GM12878 (cell line): ENCODE data around the gene MYO10. TPM values are rescaled to one million over a fixed set of nuclear protein-coding genes. Genes with fewer than 3 reads are reported as not detected.

Experiments
- ATAC-seq: fragments of 200-7000 bp; cut with Tn5 transposase; 3 replicates; pipeline ENCODE4 v1.9.1; 2020; ENCODE audit warnings: mild to moderate bottlenecking, moderate library complexity
- BruUV-seq: library from RNA; stranded (reverse); fragments of 400-500 nt; replicated peaks from 2 replicates; lab custom pipeline; 2021; lab: Mats Ljungman, UMichigan
- CTCF ChIA-PET: fragments of 300-600 bp; sonication (Branson Sonifier 250); formaldehyde crosslinking; extraction: SDS; loops from one replicate; lab custom pipeline; 2021; ENCODE audit warnings: inconsistent platforms; lab: Yijun Ruan, JAX
- POLR2A ChIA-PET: fragments of 350-600 bp; formaldehyde crosslinking; extraction: SDS; loops from one replicate; lab custom pipeline; 2021; ENCODE audit warnings: inconsistent platforms; lab: Charles Lee
- RAD21 ChIA-PET: fragments of 300-600 bp; sonication (Branson Sonifier 250); formaldehyde crosslinking; loops from one replicate; lab custom pipeline; 2023; ENCODE audit warnings: antibody characterized with exemption; ENCODE audit not compliant: unreplicated experiment; lab: Charles Lee
- SMC1A ChIA-PET: fragments of 300-600 bp; sonication (Branson Sonifier 250); formaldehyde crosslinking; loops from one replicate; lab custom pipeline; 2023; ENCODE audit not compliant: unreplicated experiment, uncharacterized antibody; lab: Charles Lee
- DNase-seq: peaks from one replicate; pipeline ENCODE4 v3.0.0-alpha.2; 2011; ENCODE audit warnings: low read depth, low spot score
- FAIRE-seq: peaks from 3 replicates; lab custom pipeline; 2011; peaks lifted over from hg19 to GRCh38; lab: Jason Lieb, UNC
- H2AFZ ChIP-seq: 2 replicates; pipeline ENCODE4 v1.6.0; 2011; ENCODE audit warnings: low read depth, low read length, control low read depth; ENCODE audit not compliant: control insufficient read depth
- H3K27ac ChIP-seq: 2 replicates; pipeline ENCODE4 v1.5.1; 2011; ENCODE audit warnings: control low read depth; ENCODE audit not compliant: control insufficient read depth, insufficient read depth
- H3K27me3 ChIP-seq, 2 experiments: replicated peaks in 1 of 2; 2 replicates each; pipeline versions ENCODE4 v1.6.0 to v1.6.1; 2011; ENCODE audit warnings: low read length in 1 of 2; ENCODE audit not compliant: control insufficient read depth in 2 of 2, insufficient read depth in 2 of 2
- H3K36me3 ChIP-seq, 2 experiments: 2 replicates each; pipeline ENCODE4 v1.5.1; 2011; ENCODE audit warnings: low read length in 1 of 2; ENCODE audit not compliant: control insufficient read depth in 2 of 2, insufficient read depth in 2 of 2
- H3K4me1 ChIP-seq: 2 replicates; pipeline ENCODE4 v1.6.1; 2011; ENCODE audit warnings: mild to moderate bottlenecking, low read length, moderate library complexity, mixed read lengths; ENCODE audit not compliant: control insufficient read depth, insufficient read depth
- H3K4me2 ChIP-seq: 2 replicates; pipeline ENCODE4 v1.6.0; 2011; ENCODE audit warnings: control low read depth; ENCODE audit not compliant: control insufficient read depth, insufficient read depth
- H3K4me3 ChIP-seq: fragments of 200-600 bp; sonication (generic); 2 replicates; pipeline ENCODE4 v1.5.1; 2016
- H3K79me2 ChIP-seq: 2 replicates; pipeline ENCODE4 v1.6.0; 2011; ENCODE audit warnings: low read length; ENCODE audit not compliant: control insufficient read depth, insufficient read depth
- H3K9ac ChIP-seq: 2 replicates; pipeline ENCODE4 v1.8.0; 2011; ENCODE audit warnings: low read length, control low read depth, mixed read lengths; ENCODE audit not compliant: control insufficient read depth, insufficient read depth
- H3K9me3 ChIP-seq: replicated peaks from 3 replicates; pipeline ENCODE4 v1.5.1; 2011; ENCODE audit warnings: mild to moderate bottlenecking, low read length; ENCODE audit not compliant: control insufficient read depth, insufficient read depth
- H4K20me1 ChIP-seq: 2 replicates; pipeline ENCODE4 v1.6.0; 2011; ENCODE audit not compliant: control insufficient read depth, insufficient read depth
- BCL11A ChIP-seq: IDR thresholded peaks from 2 replicates; pipeline ENCODE4 v1.6.1; 2011; ENCODE audit warnings: low read depth, low read length
- CREB1 ChIP-seq: IDR thresholded peaks from 2 replicates; pipeline ENCODE4 v1.6.1; 2012; ENCODE audit warnings: low read depth, mild to moderate bottlenecking, inconsistent platforms
- FOXK2 ChIP-seq: fragments of 450-650 bp; IDR thresholded peaks from 2 replicates; pipeline ENCODE4 v1.6.1; 2017; ENCODE audit warnings: mild to moderate bottlenecking, moderate library complexity
- IRF5 ChIP-seq: fragments of 450-650 bp; IDR thresholded peaks from 2 replicates; pipeline ENCODE4 v1.6.1; 2017; ENCODE audit warnings: borderline replicate concordance
- JUND ChIP-seq: IDR thresholded peaks from 2 replicates; pipeline ENCODE4 v1.6.1; 2012; ENCODE audit warnings: low read depth, mild to moderate bottlenecking, low read length, improper control_type of control experiment, moderate library complexity
- MLLT1 ChIP-seq: fragments of 450-650 bp; IDR thresholded peaks from 2 replicates; pipeline ENCODE4 v1.6.1; 2016; ENCODE audit warnings: mild to moderate bottlenecking
- MYB ChIP-seq: fragments of 150-350 bp; IDR thresholded peaks from 2 replicates; pipeline ENCODE4 v1.6.1; 2014; ENCODE audit warnings: mild to moderate bottlenecking, low read depth, low read length, borderline replicate concordance
- PKNOX1 ChIP-seq: fragments of 450-650 bp; IDR thresholded peaks from 2 replicates; pipeline ENCODE4 v1.6.1; 2016; ENCODE audit warnings: mild to moderate bottlenecking
- POLR2AphosphoS5 ChIP-seq: IDR thresholded peaks from 2 replicates; pipeline ENCODE4 v1.6.1; 2011; ENCODE audit warnings: mild to moderate bottlenecking, low read length, inconsistent platforms
- PRDM15 ChIP-seq: fragments of 450-650 bp; formaldehyde crosslinking; IDR thresholded peaks from 2 replicates; pipeline ENCODE4 v1.4.0; 2020; ENCODE audit warnings: mild to moderate bottlenecking, moderate library complexity
- RAD51 ChIP-seq: fragments of 450-650 bp; IDR thresholded peaks from 2 replicates; pipeline ENCODE4 v1.6.1; 2016; ENCODE audit warnings: moderate library complexity, mild to moderate bottlenecking, inconsistent platforms
- SUZ12 ChIP-seq: fragments of 200-600 bp; sonication (generic); IDR thresholded peaks from one replicate; pipeline ENCODE4 v1.6.1; 2018; ENCODE audit warnings: antibody characterized with exemption, mild to moderate bottlenecking; ENCODE audit not compliant: unreplicated experiment
- TARDBP ChIP-seq: IDR thresholded peaks from 2 replicates; pipeline ENCODE4 v1.6.1; 2016; ENCODE audit warnings: borderline replicate concordance
- TBL1XR1 ChIP-seq: IDR thresholded peaks from 2 replicates; pipeline ENCODE4 v1.6.1; 2012; ENCODE audit warnings: low read depth, low read length, improper control_type of control experiment
- ZNF24 ChIP-seq: fragments of 450-650 bp; IDR thresholded peaks from 2 replicates; pipeline ENCODE4 v1.6.1; 2017; ENCODE audit warnings: antibody characterized with exemption, mild to moderate bottlenecking
- ZZZ3 ChIP-seq: IDR thresholded peaks from 2 replicates; pipeline ENCODE4 v1.6.1; 2011; ENCODE audit warnings: low read depth; ENCODE audit not compliant: control insufficient read depth, insufficient read length
- WGBS: methylation state at CpG from one replicate; pipeline ENCODE4 v1.1.6; 2016; ENCODE audit warnings: low lambda C conversion rate; ENCODE audit not compliant: insufficient replicate concordance, insufficient coverage; ENCODE audit errors: missing lambda C conversion rate; 5-methylcytosine and 5-hydroxymethylcytosine counted together
- in situ Hi-C: fragments of 300-500 bp; cut with MboI; formaldehyde crosslinking; loops from 9 replicates; pipeline ENCODE4 v1.14.3; 2018; ENCODE audit warnings: mixed read lengths
- intact Hi-C: fragments of 100-400 bp; cut with micrococcal nuclease; formaldehyde crosslinking; loops from one replicate; pipeline ENCODE4 v1.14.2; 2022; ENCODE audit not compliant: unreplicated experiment
- polyA plus RNA-seq, 11 experiments: library from polyadenylated mRNA; depleted of rRNA in 4 of 11; unstranded in 6 of 11; stranded (reverse) in 5 of 11; fragments of >200 nt; fragmentation: Nextera tagmentation in 4 of 11; fragmentation: Illumina TruSeq in 1 of 11; extraction: Ambion mirVana in 4 of 11; extraction: Trizol in 1 of 11; gene quantifications; 1 replicate in 1 of 11; 2 replicates in 10 of 11; pipeline versions ENCODE4 v1.2.1 to v1.2.3, GENCODE V29; 2011 to 2016; ENCODE audit warnings: inconsistent platforms in 2 of 11, missing spikeins in 2 of 11, low read depth in 1 of 11
- total RNA-seq, 4 experiments: library from RNA; depleted of rRNA in 3 of 4; stranded (reverse); fragments of >200 nt in 3 of 4; fragmentation: Illumina TruSeq in 1 of 4; extraction: Trizol in 1 of 4; gene quantifications; 2 replicates each; pipeline versions ENCODE4 v1.2.1 to v1.2.3, GENCODE V29; 2013 to 2021

Gene MYO10
- total and polyA plus RNA-seq, 10 of the 15 experiments (the other 5 are each of a cell fraction or from before 2014, with no cell fraction given) = 0.02 to 0.77 (median 0.17) TPM

GRCh38 chr5:16913187-16914107 lies 22.6 kb downstream of the MYO10 start:
- H3K79me2 ChIP-seq = no peaks in the 10 kb centered on the region
- CTCF ChIA-PET = interaction anchor here (0.9 kb wide), 1 partner anchor 9 kb away, joined by 3 read pairs; no protein-coding TSS in a partner anchor
- TF ChIP-seq CREB1 (no peak), RAD51 (no peak), TARDBP (no peak), BCL11A (no peak), TBL1XR1 (no peak), JUND (no peak), MYB (no peak), ZNF24 (no peak), FOXK2 (no peak), ZZZ3 (no peak), PRDM15 (CRISPR knock-in tag) (no peak), MLLT1 (no peak), SUZ12 (no peak), POLR2AphosphoS5 (no peak), IRF5 (no peak), PKNOX1 (no peak)

More at GRCh38 chr5:16913187-16914107, 22.6 kb downstream of the MYO10 start:
- Histone ChIP-seq H3K27ac (no peak overlapping the region), H3K9me3 (no peaks in the 10 kb centered on the region), H3K4me3 (no peak overlapping the region), H3K9ac (no peak overlapping the region), H3K27me3 (no peaks in the 10 kb centered on the region), H2AFZ (no peak overlapping the region), H3K4me2 (no peak overlapping the region), H3K4me1 (no peaks in the 10 kb centered on the region), H4K20me1 (no peaks in the 10 kb centered on the region), H3K36me3 (no peaks in the 10 kb centered on the region)
- BruUV-seq = no TSS peak
- intact Hi-C loops (no loop called here), in situ Hi-C loops (no loop called here)
- DNase-seq (no peak), ATAC-seq (peak; percentile 94), FAIRE-seq (no peak)
- 15% methylated on average over 7 of the region's 7 CpGs for WGBS
- RAD21 ChIA-PET = no interaction called here
- POLR2A ChIA-PET = no interaction called here
- SMC1A ChIA-PET = no interaction called here
